GM21390 (cell line): ENCODE results near the gene PPP1R1B.
"Not testable (repeated sequence)": the region's sequence is repeated elsewhere in the genome, so short reads cannot be mapped to it uniquely, and the experiment has no call there.

Experiments
- ATAC-seq: cut with Tn5 transposase; IDR thresholded peaks from one replicate; pipeline ENCODE4 v1.9.1; 2021; ENCODE audit not compliant: unreplicated experiment

The PPP1R1B gene

DNA sequence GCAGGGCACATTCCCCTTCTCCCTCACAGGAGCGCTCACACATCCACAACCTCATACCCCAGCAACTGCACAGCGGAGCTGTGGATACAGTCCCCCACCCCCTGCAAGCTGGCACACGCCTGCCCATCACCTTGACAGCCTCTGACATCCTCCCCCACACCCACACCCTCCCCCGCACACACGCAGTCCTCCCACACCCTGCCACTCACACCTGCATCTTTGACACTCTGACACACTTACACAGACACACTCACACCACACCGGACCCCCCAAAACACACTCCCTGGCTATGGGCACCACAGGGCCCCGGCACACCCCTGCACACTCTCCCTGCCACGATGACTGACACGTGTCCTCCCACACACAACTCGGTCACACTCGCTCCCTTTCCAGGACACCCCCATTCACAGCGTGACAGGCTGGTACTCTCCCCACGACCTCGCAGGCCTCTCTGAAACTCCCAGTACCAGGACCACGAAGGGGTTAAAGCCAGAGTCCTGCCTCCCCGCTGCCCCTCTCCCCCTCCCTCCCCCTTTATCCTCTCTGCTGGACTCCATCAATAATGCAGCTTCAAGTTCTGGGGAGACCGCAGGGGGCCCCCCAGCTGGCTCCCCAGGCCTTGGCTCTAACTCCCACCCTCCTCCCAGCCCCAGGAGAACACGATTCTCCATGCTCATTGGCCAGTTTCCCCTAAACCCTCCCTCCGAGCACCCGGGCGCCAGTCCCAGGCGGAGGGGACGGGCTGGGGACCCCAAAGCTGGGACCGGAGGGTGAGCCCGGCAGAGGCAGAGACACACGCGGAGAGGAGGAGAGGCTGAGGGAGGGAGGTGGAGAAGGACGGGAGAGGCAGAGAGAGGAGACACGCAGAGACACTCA is at the start of gene PPP1R1B:
Gene PPP1R1B, plus strand, starts transcription at position 782 of the 876 bp plus-strand sequence. CDS start 441 bp downstream, outside the sequence.
- no peak for ATAC-seq

DNA sequence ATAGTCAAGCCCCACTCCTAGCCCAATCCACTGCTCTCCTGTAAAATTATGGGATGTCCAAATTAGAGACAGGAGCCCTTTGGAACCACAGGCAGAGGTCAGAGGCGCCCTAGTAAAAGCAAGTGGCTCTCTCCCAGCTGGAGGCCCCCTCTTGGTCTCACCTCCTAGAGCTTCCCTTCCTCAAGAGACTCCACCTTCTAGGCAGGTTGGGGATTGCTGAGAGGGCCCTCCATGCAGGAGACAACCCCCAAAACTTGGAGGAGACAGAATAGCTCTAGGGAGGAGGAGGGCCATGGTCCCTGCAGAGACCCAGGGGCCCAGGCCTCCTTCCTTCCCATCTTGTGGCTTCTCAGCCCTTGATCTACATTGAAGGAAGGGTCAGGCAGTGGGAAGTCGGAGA is 48.5 kb upstream of the PPP1R1B start:
- ATAC-seq = no peak

DNA sequence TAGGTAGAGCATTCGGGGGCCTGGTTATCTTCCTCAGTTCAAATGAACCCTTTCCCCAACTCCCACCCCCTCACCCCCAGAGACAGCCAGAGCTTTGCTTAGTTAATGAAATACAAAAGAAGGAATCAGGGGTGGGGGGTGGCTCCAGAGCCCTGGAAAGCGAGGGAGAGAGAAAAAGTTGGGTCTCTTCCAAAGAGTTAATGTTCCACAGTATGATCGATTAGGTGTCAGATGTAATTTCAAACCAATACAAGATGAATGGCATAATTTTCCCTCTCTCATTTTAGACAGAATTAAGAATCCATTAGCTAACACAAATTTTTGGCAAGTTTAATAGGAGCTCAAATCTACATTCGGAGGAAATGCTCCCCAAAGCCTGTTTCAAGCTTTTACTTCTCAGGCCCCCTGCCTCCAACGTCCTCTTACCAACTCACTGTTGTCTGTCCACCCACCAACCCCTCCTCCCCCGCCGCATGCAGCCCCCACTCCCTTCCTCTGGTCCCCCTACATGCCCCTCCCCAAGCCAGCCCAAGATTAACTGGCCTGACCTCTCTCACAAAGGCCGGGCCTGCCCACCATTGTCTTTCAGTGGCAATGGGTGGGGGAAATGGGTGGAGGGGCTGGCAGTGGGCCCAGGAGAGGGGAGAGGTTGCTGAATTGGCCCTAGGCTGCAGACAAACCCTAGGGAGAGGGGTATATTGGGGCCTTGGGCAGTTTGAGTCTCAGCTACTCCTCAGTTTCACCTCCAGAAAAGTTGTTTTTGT is 47.3 kb upstream of the PPP1R1B start:
- no peak for ATAC-seq

DNA sequence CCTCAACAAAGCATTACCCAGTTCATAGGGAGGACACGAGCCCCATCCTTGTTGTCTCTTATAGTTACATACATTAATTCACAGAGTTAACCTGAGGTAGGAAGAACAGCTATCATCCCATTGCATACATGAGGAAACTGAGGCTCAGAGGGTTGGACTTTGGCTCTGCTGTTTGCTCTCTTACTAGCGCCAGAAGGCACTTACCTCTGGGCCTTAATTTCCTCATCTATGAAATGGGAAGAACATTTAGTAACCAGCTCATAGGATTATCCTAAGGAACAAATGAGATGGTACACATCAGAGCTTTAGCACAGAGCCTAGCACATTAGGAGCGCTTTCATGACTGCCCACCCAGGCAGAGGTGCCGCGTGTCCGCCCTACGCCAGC is 46.7 kb upstream of the PPP1R1B start:
- no peak for ATAC-seq

DNA sequence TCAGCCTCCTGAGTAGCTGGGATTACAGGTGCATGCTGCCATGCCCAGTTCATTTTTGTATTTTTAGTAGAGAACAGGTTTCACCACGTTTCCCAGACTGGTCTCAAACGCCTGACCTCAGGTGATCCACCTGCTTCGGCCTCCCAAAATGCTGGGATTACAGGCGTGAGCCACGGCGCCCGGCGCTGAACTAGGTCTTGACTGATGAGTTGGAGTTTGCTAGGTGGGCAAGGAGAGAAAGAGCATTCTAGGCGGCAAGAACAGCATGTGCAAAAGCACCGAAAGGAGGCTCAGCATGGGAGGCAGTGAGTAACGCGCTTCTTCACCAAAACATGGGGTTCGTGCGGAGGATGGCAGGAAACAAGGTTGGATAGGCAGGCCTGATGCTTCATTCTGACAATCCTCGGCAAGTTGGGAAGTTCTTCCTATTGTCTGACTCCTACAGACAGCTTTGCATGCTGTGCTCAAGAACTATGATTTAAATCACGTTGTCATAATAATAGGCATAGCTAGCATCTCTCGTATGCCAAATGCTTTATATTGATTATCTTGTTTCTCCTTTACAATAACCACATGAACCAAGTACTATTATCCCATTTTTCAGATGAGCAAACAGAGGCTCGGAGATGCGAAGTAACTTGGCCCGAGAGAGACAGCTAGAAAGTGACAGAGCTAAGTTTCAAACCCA is 45.5 kb upstream of the PPP1R1B start:
- no peak for ATAC-seq

DNA sequence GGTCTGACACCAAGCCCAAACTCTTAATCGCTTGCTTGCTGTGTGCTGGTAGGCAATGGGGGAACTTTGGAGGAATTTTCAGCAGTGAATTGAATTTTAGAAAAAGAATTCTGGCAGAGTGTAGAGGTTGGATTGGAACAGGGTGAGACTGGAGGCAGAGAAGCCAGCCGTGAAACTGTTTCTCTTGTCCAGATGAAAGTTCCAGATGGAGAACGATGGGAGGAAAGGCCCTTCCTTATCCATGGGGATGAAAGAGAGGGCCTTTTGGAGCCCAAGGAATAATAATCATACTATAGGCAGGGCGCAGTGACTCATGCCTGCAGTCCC is 45.0 kb upstream of the PPP1R1B start:
- ATAC-seq = no peak

DNA sequence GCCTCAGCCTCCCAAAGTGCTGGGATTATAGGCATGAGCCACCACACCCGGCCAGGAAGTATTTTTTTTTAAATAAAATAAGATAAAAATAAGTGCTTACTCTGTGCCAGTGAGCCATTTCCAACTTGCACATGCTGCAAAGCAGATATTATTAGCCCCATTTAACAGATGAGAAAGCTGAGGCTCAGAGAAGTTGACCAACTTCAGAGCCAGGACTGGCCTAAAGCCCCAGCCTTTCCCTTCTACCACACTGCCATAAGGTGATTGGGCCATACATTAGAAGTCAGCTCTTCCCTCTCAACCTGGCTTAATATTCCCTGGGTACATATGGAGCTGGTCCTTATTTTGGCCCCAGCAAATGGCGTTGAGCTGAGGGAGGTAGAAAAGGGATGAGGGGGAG is 44.1 kb upstream of the PPP1R1B start:
- no peak for ATAC-seq

DNA sequence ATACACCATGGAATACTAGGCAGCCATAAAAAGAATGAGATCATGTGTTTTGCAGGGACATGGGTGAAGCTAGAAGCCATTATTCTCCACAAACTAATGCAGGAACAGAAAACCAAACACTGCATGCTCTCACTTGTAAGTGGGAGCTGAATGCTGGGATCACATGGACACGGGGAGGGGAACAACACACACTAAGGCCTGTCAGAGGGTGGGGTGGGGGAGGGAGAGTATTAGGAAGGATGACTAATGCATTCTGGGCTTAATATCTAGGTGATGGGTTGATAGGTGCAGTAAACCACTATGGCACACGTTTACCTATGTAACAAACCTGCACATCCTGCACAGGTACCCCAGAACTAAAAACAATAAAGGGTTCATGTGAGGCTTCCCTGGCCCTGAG is 36.6 kb upstream of the PPP1R1B start:
- ATAC-seq = not testable (repeated sequence)

DNA sequence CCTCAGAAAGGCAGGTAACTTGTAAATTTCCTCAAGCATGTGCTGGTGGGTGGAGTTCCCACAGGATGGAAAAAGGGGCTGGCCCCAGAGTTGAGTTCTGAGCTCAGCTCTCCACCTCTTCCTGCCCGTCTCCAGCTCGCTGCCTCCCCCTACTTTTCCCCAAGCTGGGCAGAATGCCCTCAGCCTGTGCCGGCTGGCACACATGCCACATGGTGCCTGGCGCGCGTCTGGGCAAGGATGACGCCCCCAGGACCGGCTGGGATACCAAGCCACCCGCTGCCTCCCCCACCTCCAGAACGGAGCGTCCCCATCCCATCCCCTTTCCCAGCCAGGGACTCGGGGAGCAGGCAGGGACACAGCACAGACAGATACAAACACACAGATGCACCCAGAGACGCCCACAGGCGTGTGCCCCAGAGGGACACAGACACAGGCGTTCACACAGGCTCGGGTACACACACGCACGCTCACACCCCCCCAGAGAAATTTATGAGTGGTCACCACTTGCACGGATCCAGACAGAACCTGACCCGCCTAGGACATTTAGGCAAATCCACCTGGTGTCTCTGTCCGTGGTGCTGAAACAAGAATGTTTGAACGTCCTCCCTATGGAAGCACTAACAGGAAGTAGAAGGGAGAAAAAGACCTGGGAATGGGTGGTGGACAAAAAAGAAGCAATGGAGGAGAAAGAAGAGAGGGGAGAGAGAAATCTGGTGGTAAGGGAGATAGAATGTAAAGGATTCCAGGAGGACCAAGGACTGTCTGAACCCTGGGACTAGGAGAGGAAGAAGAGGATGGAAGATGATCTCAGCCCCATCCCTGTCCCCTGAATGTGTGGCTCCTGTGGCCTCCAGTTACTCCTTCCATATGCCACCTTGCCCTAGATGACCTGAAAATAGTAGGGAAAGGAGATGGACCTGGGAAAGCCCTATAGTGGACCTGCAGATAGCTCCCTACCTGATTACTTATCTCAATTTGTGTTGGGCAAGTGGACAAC is 34.5 kb upstream of the PPP1R1B start:
- no peak for ATAC-seq

DNA sequence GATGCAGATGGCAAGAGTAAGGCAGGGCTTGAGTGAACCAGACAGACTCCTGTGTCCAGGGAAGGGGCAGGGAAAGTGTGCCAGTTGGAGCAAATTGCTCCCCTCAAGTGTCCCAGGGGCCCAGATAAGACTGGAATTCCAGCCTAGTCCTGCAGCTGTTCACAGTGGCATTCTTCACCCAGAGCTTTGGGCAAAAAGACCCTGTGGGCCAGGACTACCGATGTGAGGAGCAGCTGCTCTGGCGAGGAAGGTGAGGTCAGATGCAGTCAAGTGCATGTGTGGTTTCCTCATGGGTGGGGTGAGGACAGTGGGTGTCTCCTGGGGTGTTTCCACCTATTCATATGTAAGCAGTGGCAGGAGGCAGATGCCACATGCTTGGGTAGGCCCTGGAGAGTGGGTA is 33.4 kb upstream of the PPP1R1B start:
- ATAC-seq = no peak

DNA sequence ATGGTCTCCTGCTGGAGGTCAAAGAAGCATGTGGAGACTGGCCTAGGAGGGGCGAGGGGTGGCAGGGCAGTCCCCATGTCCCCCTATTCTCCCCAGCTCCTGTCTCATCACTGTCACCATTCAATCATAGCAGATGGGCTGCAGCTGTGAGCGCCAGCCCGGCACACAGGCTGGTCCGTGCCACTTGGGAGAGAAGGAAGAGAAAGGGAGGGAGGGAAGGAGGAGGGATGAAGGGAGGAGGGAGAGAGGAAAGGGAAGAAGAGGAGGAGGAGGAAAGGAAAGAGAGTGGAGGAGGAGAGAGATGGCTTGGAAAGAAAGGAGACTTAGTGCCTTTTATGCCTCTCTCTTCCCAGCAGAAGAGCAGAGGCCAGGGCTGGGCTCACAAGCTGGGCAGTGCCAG is 31.5 kb upstream of the PPP1R1B start:
- ATAC-seq = no peak

DNA sequence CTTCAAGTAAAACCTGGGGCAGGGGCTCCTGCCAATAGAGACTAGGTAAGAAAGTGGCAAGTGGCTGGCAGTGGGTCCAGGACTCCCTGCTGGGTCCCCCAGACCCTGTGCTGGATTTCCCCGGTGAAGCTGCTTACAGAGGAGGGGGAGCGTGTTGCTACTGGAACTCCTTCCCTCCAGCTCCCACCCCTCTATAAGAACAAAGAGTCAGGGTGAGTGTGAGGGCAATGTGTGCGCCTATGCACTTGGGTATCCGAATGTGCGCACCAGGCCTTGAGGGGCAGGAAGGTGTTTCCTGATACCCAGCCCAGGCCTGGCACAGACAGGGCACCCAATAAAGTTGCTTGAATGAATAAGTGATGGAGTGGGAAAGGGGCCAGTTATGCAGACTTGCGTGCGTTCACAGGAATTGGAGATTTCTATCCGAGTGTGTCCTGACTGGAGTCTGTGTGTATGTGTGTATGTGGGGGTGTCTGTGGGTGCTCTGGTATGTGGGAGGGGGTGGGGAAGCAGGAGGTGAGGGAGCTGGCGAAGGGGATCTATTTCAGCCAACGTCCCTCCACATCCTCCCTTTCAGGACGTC is 30.7 kb upstream of the PPP1R1B start:
- no peak for ATAC-seq

DNA sequence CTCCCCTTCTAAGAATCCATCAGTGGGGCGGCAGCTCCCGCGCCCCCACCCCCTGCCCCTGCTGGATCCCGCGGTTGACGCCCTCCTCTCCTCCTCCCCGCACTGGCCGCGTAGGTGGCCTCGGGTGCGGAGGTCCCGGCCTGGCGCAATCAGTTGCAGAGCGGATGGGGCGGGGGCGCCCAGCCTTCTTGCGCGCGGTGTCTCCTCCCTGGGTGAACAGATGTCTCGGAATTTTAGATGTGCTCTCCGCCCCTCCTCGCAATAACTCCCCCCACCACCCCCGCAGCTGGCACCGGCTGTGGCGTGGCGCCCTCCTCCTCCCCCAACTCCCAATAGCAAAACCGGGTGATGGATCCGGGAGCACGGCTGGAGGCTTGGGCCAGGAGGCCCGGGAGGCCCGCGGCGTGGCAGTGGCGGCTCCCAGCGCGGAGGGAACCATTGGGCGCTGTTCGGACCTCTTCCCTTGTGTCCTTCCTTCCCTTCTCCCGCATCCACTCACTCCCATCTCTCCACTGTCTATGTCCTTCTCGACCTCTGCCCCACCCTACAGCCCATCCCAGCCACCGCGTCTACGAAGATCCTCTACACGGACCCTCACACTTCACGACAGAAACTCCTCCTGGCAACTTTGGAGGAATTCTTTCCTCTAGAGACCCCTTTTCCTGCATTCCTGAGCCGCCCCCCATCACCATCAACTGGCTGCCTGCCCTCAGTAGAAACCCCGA is 30.0 kb upstream of the PPP1R1B start:
- no peak for ATAC-seq

DNA sequence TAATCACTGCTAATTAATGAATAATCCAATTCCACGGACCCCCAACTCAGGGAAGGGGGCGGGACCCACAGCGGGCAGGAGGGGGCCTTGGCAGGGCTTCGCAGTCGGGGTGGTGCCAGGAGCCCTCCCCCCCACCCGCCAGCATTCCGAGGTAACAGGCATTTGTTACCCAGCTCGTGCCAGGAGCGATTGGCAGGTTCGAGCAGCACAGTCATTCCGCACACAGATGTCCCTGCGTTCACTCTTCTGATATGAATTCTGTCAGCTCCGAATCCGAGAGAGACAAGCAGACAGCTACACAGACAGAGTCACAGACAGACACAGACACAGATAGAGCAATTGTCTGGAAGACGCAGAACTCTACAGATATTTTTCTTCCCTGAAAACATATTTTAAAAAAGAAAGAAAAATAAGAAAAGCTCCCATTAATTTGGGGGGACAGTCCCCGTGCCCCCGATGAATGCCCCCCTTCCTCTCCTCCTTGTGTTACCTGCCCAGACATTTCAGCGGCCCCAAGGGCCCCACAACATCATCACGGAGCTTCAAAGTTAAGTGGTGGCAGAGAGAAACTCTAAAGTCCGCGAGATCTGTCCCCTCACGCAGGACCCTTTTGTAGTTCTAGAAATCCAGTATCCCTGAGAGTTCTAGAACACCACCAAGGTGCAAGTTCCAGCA is 29.2 kb upstream of the PPP1R1B start:
- ATAC-seq = no peak

DNA sequence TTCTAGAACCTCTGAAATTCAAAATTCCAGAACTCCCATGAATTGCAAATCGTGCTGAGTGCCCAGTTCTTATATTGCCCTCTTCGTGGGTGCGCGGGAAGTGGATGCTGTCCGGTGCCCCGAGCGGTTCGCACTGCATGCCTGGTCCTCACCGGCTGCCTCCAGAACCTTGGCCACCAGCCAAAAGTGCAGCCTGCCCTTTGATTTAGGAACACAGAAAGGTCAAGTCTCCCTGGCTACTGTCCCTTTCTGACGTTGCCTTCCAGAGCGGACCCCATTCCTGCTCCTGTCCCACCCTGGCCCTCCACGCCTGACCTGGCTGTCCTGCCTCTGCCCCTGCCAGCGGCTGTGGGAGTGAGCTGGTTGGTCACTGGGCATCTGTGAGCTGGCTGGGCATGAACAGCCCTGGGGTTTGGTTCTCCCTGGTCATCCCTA is 28.7 kb upstream of the PPP1R1B start:
- ATAC-seq = no peak

DNA sequence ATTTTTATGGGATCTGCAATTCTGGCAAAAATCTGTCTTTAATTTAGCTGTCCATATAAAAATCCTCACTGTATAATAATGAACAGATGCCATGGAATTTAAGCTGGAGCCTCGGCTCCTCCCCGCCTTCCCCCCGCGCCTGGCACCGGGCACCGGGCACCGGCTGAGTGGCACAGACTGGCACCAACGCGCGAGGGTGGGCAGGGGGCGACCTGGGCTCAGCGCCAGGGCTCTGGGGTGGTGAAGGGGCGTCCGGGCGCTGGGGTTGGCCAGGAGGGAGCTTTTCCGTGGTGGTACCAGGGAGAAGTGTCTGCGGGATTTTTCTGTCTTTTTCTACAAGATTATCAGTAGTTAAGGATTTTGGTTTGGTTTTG is 28.1 kb upstream of the PPP1R1B start:
- no peak for ATAC-seq

DNA sequence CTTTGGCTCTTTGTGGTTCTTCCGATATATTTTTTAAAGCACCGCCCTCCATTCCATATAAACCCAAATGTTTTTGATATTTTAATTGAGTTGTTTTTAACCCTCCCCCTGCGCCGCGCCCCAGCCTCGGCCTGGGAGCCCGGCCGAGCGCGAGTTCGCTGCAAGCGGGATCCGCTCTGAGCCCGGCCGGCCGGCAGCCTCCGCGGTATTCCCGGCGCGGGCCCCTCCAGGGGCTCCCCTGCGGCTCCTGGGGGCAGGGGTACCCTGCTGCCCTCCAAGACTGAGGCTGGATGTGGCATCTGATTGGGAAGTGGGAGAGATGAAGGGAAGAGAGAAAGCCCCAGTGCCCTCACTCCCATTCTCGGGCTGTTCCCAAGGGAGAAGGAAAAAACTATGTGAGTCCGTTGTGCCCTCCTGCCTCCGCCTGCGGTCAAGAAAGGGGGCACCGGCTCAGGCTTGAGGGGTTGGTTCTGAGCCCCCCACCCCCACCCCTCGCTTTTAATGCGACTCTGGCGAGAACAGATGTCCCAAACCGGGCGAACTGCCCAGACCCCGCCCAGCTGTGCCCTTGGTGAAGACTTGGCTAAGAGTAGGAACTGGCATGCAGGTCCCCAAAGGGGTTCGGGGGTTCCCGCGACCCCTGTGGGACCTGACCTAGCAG is 27.6 kb upstream of the PPP1R1B start:
- no peak for ATAC-seq

DNA sequence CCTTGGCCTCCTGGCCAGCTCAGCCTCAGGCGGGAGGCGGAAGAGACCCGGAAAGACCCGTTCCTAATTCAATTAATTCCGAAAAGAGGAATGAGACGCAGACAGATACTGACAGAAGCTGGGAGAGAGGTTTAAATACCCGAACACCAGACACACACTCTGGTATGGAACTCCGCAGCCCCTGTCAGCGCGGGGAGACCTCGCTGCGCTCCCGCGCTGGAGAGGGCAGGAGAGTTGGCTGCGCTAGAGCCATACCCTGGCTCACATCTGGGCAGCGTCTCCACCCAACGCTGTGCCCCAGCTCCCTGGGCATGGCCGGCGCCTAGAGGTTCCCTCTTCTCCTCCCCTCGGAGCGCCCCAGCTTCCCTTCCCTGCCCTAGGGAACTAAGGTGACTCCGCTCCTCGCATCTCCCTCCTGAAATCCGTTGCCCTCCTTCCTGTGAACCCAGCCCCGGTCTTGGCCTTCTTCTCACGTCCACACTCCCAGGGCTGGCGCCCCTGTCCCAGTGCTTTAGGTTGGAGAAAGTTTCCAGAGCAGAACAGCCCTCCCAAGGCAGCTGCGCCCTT is 27.0 kb upstream of the PPP1R1B start:
- no peak for ATAC-seq
